ENCODE data around the gene FBXO2.

GRCh38 chr1:11598461-11598860 lies 55.8 kb downstream of the FBXO2 start:
- no peak for TF ChIP-seq CTCF (conservative IDR thresholded peaks at IDR 0.05; ENCODE audit: low read length)
- TF ChIP-seq EZH2phosphoT487 (IDR thresholded peaks at IDR 0.05; ENCODE audit: borderline replicate concordance) = no peak
